Kidney epithelial cell (primary cell): ENCODE data around the gene FILIP1L. TPM values are rescaled to one million over a fixed set of nuclear protein-coding genes. Genes with fewer than 3 reads are reported as not detected.

Source experiments
- DNase-seq: peaks from one replicate; pipeline ENCODE4 v3.0.0-alpha.2; 2010; ENCODE audit warnings: low read depth
- H3K27me3 ChIP-seq: 2 replicates; pipeline ENCODE4 v1.6.0; 2011; ENCODE audit warnings: low read length; ENCODE audit not compliant: control insufficient read depth, insufficient read depth
- H3K36me3 ChIP-seq: 2 replicates; pipeline ENCODE4 v1.5.1; 2011; ENCODE audit warnings: low read length; ENCODE audit not compliant: control insufficient read depth, insufficient read depth
- H3K4me3 ChIP-seq: 2 replicates; pipeline ENCODE4 v1.5.1; 2011; ENCODE audit warnings: low read depth, mild to moderate bottlenecking, control low read depth, low read length
- CTCF ChIP-seq: IDR thresholded peaks from 2 replicates; pipeline ENCODE4 v1.5.1; 2011; ENCODE audit warnings: mild to moderate bottlenecking, moderate library complexity, low read length, control low read depth, inconsistent platforms; ENCODE audit not compliant: insufficient read depth, poor library complexity, severe bottlenecking
- total RNA-seq: library from RNA; depleted of rRNA; stranded (reverse); fragments of >200 nt; gene quantifications from 2 replicates; pipeline ENCODE4 v1.2.3, GENCODE V29; 2015

The FILIP1L gene
- total RNA-seq, 1 donor from 2014 or later: 15.6 TPM

- Histone ChIP-seq H3K27me3 (no peaks in the 10 kb centered on the region), H3K4me3 (no peak overlapping the region), H3K36me3 (no peaks in the 10 kb centered on the region)
- no peak for TF ChIP-seq CTCF
- DNase-seq: no peak
These were observed 44.8 kb downstream of the FILIP1L start for GRCh38 chr3:100069472-100069871.

GRCh38 chr3:100068826-100069225 lies 45.5 kb downstream of the FILIP1L start:
- Histone ChIP-seq H3K4me3 (no peak overlapping the region), H3K36me3 (no peaks in the 10 kb centered on the region), H3K27me3 (no peaks in the 10 kb centered on the region)
- TF ChIP-seq CTCF: peak; percentile 57
- peak; percentile 18 for DNase-seq

DNA sequence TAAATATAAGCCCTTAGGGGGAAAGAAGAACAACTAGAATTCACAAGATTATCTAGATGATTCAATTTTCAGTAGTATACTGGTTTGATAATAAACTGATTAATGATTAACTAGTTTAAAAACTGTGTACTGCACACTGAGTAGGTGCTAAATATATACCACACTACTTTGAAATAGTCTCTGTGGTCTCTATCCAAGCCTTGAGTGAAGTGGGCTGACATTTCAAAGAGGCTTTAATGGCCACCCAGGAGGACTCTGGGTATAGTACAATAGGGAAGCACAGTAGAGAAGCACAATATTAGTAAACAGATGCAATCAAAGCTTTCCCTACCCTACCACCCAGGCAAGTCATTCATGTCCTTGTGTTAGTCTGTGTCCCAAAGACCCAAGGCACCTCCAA lies 46.7 kb downstream of the FILIP1L start:
- no peak for TF ChIP-seq CTCF
- Histone ChIP-seq H3K36me3 (no peaks in the 10 kb centered on the region), H3K4me3 (no peak overlapping the region), H3K27me3 (no peaks in the 10 kb centered on the region)
- DNase-seq: no peak

DNA sequence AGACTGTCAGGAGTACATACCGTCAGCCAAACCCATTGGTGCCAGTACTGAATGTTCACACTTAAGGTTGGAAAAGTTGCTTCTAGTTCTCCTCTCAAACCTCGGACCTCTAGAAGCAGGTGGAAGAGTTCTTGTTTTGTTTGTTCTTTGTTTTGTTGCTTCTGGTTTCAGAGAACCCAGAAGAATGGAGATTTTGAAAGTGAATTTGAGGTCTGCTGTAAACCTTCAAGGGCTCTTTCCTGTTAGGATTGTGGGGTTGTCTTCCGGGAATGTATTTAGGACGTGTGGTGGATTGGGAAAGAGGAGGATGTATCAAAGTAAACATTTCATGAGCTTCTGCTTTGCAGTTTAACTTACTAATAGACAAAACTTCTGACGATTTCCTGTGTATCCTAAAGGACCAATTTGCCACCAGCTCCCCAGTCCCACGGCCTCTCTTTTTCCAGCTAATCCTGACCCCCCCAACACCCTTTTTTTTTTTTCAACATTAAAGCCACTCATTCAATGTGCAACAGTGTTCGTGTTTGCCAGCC lies 50.3 kb downstream of the FILIP1L start:
- TF ChIP-seq CTCF: no peak
- no peaks in the 10 kb centered on the region for H3K27me3 ChIP-seq
- H3K36me3 ChIP-seq: no peaks in the 10 kb centered on the region
- DNase-seq: no peak
- no peak overlapping the region for H3K4me3 ChIP-seq

DNA sequence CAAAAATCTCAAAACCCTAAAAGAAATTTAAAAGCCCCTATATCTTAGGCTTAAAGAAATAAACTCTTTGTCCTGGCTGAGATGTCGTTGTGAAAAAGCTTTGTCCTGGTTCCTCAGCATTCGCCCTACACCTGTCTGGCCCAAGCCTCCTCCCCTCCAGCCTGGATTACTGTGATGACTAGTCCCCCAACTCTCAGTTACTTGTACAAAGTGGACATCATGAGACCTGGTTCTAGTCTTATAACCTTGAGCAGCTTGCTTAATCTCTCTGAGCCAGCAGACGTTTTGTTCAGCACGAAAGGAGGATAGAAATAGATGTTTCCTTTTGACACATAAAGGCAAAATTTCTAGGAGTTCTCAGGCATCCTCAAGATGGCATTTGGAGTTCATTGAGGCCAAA lies 51.6 kb downstream of the FILIP1L start:
- no peak overlapping the region for H3K4me3 ChIP-seq
- no peak for DNase-seq
- no peak for TF ChIP-seq CTCF
- no peaks in the 10 kb centered on the region for H3K36me3 ChIP-seq
- H3K27me3 ChIP-seq: no peaks in the 10 kb centered on the region

DNA sequence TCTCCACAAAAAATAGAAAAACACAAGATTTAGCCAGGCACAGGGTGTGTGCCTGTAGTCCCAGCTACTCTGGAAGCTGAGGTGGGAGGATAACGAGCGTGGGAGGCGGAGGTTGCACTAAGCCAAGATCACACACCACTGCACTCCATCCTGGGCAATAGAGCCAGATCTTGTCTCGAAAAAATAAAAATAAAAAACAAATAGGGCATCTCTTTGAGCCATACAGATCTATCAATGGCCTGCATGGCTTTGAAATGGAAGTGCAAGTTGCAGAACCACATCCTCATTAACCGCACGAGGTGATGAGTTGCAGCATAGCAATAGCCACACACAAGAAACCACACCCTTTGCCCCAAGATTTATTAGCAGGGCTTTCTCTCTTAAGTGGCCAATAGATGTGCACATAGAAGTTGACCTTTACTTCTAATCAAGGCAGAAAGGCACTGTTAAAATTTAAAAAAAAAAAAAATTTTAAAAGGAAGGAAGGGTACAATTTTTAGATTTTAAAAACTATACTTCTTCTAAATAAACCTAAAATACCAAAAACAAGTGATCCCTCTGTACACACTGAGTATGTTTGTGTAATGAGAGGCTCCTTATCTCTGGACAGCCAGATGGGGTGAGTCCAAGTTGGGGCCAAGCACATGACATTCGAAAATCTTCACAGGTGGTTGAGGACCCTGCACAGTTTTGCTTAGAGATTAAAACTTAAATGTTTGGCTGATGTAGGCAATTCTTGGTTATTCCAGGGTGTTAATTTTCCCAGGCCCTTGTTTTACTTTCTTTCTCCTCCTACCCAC lies 53.4 kb downstream of the FILIP1L start:
- H3K4me3 ChIP-seq: no peak overlapping the region
- H3K27me3 ChIP-seq: no peaks in the 10 kb centered on the region
- no peaks in the 10 kb centered on the region for H3K36me3 ChIP-seq
- TF ChIP-seq CTCF: no peak
- DNase-seq: no peak
